A549 (cell line): Measurements from ENCODE around the gene LINGO3. TPM values are rescaled to one million over a fixed set of nuclear protein-coding genes. Genes with fewer than 3 reads are reported as not detected.

Source experiments
- ATAC-seq, 2 experiments: fragments of 200-7000 bp in 1 of 2; fragments of >200 bp in 1 of 2; cut with Nextera tagmentation in 1 of 2; cut with Tn5 transposase in 1 of 2; 3 replicates each; pipeline versions ENCODE4 v1.8.0 to v1.9.1; 2018 to 2020; ENCODE audit warnings: mild to moderate bottlenecking in 1 of 2, moderate library complexity in 1 of 2
- CTCF ChIA-PET: fragments of 300-600 bp; sonication (Branson Sonifier 250); formaldehyde crosslinking; extraction: SDS; loops from one replicate; lab custom pipeline; 2021; ENCODE audit warnings: antibody characterized with exemption, inconsistent platforms; lab: Yijun Ruan, JAX
- POLR2A ChIA-PET: fragments of 350-600 bp; formaldehyde crosslinking; extraction: SDS; loops from one replicate; lab custom pipeline; 2021; ENCODE audit warnings: antibody characterized with exemption, inconsistent platforms; lab: Yijun Ruan, JAX
- DNase-seq, 2 experiments: peaks; one replicate each; pipeline versions ENCODE4 v3.0.0 to v3.0.0-alpha.2; 2011 to 2016; ENCODE audit warnings: low read depth in 1 of 2, low spot score in 1 of 2
- FAIRE-seq: peaks from 2 replicates; lab custom pipeline; 2011; peaks lifted over from hg19 to GRCh38; lab: Jason Lieb, UNC
- H3K27ac ChIP-seq, 2 experiments: fragments of >200 bp; sonication (Bioruptor Twin); formaldehyde crosslinking; 3 replicates each; pipeline ENCODE4 v1.5.1; 2016 to 2017
- H3K4me1 ChIP-seq: fragments of >200 bp; sonication (Bioruptor Twin); formaldehyde crosslinking; 3 replicates; pipeline ENCODE4 v1.6.1; 2016
- H3K4me2 ChIP-seq: fragments of >200 bp; sonication (Bioruptor Twin); formaldehyde crosslinking; 3 replicates; pipeline ENCODE4 v1.6.1; 2016
- H3K4me3 ChIP-seq: fragments of >200 bp; sonication (Bioruptor Twin); formaldehyde crosslinking; 3 replicates; pipeline ENCODE4 v1.5.1; 2016
- H3K9me3 ChIP-seq: fragments of >200 bp; sonication (Bioruptor Twin); formaldehyde crosslinking; 3 replicates; pipeline ENCODE4 v1.6.1; 2016
- BCL3 ChIP-seq: fragments of >200 bp; sonication (Bioruptor Twin); formaldehyde crosslinking; IDR thresholded peaks from 3 replicates; pipeline ENCODE4 v1.6.1; 2016
- CEBPB ChIP-seq, 2 experiments: fragments of >200 bp in 1 of 2; sonication (Bioruptor Twin) in 1 of 2; formaldehyde crosslinking in 1 of 2; IDR thresholded peaks; 2 replicates each; pipeline ENCODE4 v1.6.1; 2012 to 2016
- ELK1 ChIP-seq: fragments of 150-350 bp; IDR thresholded peaks from 2 replicates; pipeline ENCODE4 v1.6.1; 2014; ENCODE audit warnings: low read depth, mild to moderate bottlenecking, low read length
- HMGXB4 ChIP-seq: fragments of 250-450 bp; sonication (Bioruptor Pico); IDR thresholded peaks from 2 replicates; pipeline ENCODE4 v1.5.0; 2021; ENCODE audit warnings: mild to moderate bottlenecking, moderate library complexity, borderline replicate concordance
- HOXB5 ChIP-seq: fragments of 250-450 bp; sonication (Bioruptor Pico); IDR thresholded peaks from 2 replicates; pipeline ENCODE4 v1.5.0; 2020; ENCODE audit warnings: mild to moderate bottlenecking, moderate library complexity
- MAX ChIP-seq: IDR thresholded peaks from 2 replicates; pipeline ENCODE4 v1.6.1; 2012
- POLR2AphosphoS2 ChIP-seq: conservative IDR thresholded peaks from 2 replicates; pipeline ENCODE4 v1.6.1; 2012; ENCODE audit warnings: low read length, improper control_type of control experiment, inconsistent platforms
- REST ChIP-seq: fragments of 200-600 bp; sonication (generic); IDR thresholded peaks from 2 replicates; pipeline ENCODE4 v1.6.1; 2016; ENCODE audit warnings: antibody characterized with exemption, mild to moderate bottlenecking, moderate library complexity
- WGBS: methylation state at CpG from one replicate; pipeline ENCODE4 v1.1.6; 2017; ENCODE audit errors: missing lambda C conversion rate; 5-methylcytosine and 5-hydroxymethylcytosine counted together
- polyA plus RNA-seq, 4 experiments: library from polyadenylated mRNA; depleted of rRNA in 3 of 4; stranded (reverse); fragments of >200 nt; fragmentation: RNase III in 1 of 4; extraction: RNeasy Plus Mini Kit Qiagen cat#74134 plus additional on column Dnase treatment in 1 of 4; gene quantifications; 2 replicates in 3 of 4; 3 replicates in 1 of 4; pipeline ENCODE4 v1.2.3, GENCODE V29; 2011 to 2017

Gene LINGO3
- polyA plus RNA-seq, 2 of the 4 experiments (the other 2 are of a cell fraction): not detected

- TF ChIP-seq ELK1: no peak
- no peak for TF ChIP-seq POLR2AphosphoS2
- TF ChIP-seq HMGXB4 (CRISPR knock-in tag): no peak
- TF ChIP-seq HOXB5 (CRISPR knock-in tag): no peak
- TF ChIP-seq MAX: no peak
These were observed 36.5 kb downstream of the LINGO3 start (continued) for GRCh38 chr19:2271234-2272103.

GRCh38 chr19:2270423-2271233 is 37.3 kb downstream of the LINGO3 start:
- no peak for FAIRE-seq
- Histone ChIP-seq H3K4me1 (peaks cover 28% of the 10 kb centered on the region), H3K4me2 (peak overlapping the region; percentile 92), H3K4me3 (peak overlapping the region; percentile 100), H3K9me3 (no peaks in the 10 kb centered on the region), H3K27ac (peak overlapping the region; percentile 95 to 98)
- ChIA-PET POLR2A (interaction anchor here (0.7 kb wide), 1 partner anchor 101 kb away, joined by 3 read pairs; no protein-coding TSS in a partner anchor), CTCF (interaction anchor here (0.7 to 1.6 kb wide), 5 partner anchors 10 to 36 kb away, joined by 3 to 6 read pairs (median 3); partner anchors contain the start of gene AMH)
- ATAC-seq: peak; percentile 8 to 12; a peak in 4 of 6 replicates
- TF ChIP-seq MAX (0 out of 2 replicates have a peak, but pooled peaks have one; percentile 19), CEBPB (IDR thresholded peaks at IDR 0.05) (peak; percentile 77 to 79), REST (no peak)
- peak; percentile 46 to 64 for DNase-seq
- WGBS: 4% methylated on average over 9 of the region's 88 CpGs

GRCh38 chr19:2270157-2270422 is 37.9 kb downstream of the LINGO3 start:
- Histone ChIP-seq H3K9me3 (no peaks in the 10 kb centered on the region), H3K4me3 (peak overlapping the region; percentile 100), H3K4me2 (peak overlapping the region; percentile 92), H3K27ac (peak overlapping the region; percentile 95 to 98), H3K4me1 (peaks cover 28% of the 10 kb centered on the region)
- DNase-seq (no peak), ATAC-seq (peak in 1 of 2 experiments; percentile 10; a peak in 1 of 6 replicates), FAIRE-seq (no peak)
- TF ChIP-seq BCL3 (no peak), POLR2AphosphoS2 (no peak)
- WGBS: no CpG with 5 or more reads among the region's 30 CpGs
- ChIA-PET CTCF (interaction anchor here (0.5 to 1.0 kb wide), 2 partner anchors 9 to 33 kb away, joined by 3 to 4 read pairs; no protein-coding TSS in a partner anchor), POLR2A (no interaction called here)
